Mesendoderm (in vitro differentiated cells): Measurements from ENCODE around the gene FBLN1.

Experiments used
- DNase-seq: peaks from one replicate; pipeline ENCODE4 v3.0.0; 2013
- H2AK5ac ChIP-seq: 2 replicates; pipeline ENCODE4 v1.6.1; 2013; ENCODE audit warnings: low read length, inconsistent platforms
- H2BK120ac ChIP-seq: 2 replicates; pipeline ENCODE4 v1.6.1; 2013; ENCODE audit warnings: low read depth, mild to moderate bottlenecking, low read length, moderate library complexity, mixed read lengths
- H2BK15ac ChIP-seq: replicated peaks from 2 replicates; pipeline ENCODE4 v1.6.1; 2013; ENCODE audit warnings: low read depth, mild to moderate bottlenecking, moderate library complexity
- H2BK5ac ChIP-seq: 2 replicates; pipeline ENCODE4 v1.6.1; 2013; ENCODE audit warnings: low read length, inconsistent platforms
- H3K18ac ChIP-seq: 2 replicates; pipeline ENCODE4 v1.6.1; 2013; ENCODE audit warnings: mild to moderate bottlenecking, low read length, mixed read lengths
- H3K23ac ChIP-seq: one replicate; pipeline ENCODE4 v1.6.1; 2013; ENCODE audit warnings: low read length
- H3K27ac ChIP-seq: 2 replicates; pipeline ENCODE4 v1.5.1; 2013; ENCODE audit warnings: low read depth, mild to moderate bottlenecking, inconsistent platforms, low read length, moderate library complexity
- H3K27me3 ChIP-seq: 2 replicates; pipeline ENCODE4 v1.6.1; 2013; ENCODE audit warnings: low read length, control low read depth, mild to moderate bottlenecking, inconsistent platforms; ENCODE audit not compliant: insufficient read depth, poor library complexity
- H3K36me3 ChIP-seq: 2 replicates; pipeline ENCODE4 v1.6.1; 2013; ENCODE audit warnings: low read length, inconsistent platforms; ENCODE audit not compliant: control insufficient read depth, insufficient read depth
- H3K4ac ChIP-seq: one replicate; pipeline ENCODE4 v1.6.1; 2013; ENCODE audit warnings: low read depth, mild to moderate bottlenecking, low read length, moderate library complexity
- H3K4me1 ChIP-seq: 2 replicates; pipeline ENCODE4 v1.6.1; 2013; ENCODE audit warnings: low read depth, low read length, inconsistent platforms; ENCODE audit not compliant: control insufficient read depth
- H3K4me2 ChIP-seq: 2 replicates; pipeline ENCODE4 v1.6.1; 2013; ENCODE audit warnings: low read length
- H3K4me3 ChIP-seq: 2 replicates; pipeline ENCODE4 v1.5.1; 2013; ENCODE audit warnings: mild to moderate bottlenecking, low read length
- H3K56ac ChIP-seq: one replicate; pipeline ENCODE4 v1.6.1; 2013; ENCODE audit warnings: low read length
- H3K79me1 ChIP-seq: 2 replicates; pipeline ENCODE4 v1.6.1; 2013; ENCODE audit warnings: low read length, inconsistent platforms
- H3K79me2 ChIP-seq: 2 replicates; pipeline ENCODE4 v1.6.1; 2013; ENCODE audit warnings: mild to moderate bottlenecking, low read length; ENCODE audit not compliant: control insufficient read depth, insufficient read depth
- H3K9ac ChIP-seq: 2 replicates; pipeline ENCODE4 v1.6.1; 2013; ENCODE audit warnings: low read length, inconsistent platforms
- H4K5ac ChIP-seq: one replicate; pipeline ENCODE4 v1.6.1; 2013; ENCODE audit warnings: low read length
- H4K8ac ChIP-seq: one replicate; pipeline ENCODE4 v1.6.1; 2013; ENCODE audit warnings: low read depth, mild to moderate bottlenecking, control low read depth, low read length, moderate library complexity
- WGBS: extraction: QIAGEN DNeasy Blood & Tissue Kit; methylation state at CpG from one replicate; pipeline ENCODE4 v1.1.7; 2013; ENCODE audit warnings: low lambda C conversion rate, missing lambda C conversion rate; ENCODE audit not compliant: insufficient coverage; ENCODE audit errors: extremely low coverage; 5-methylcytosine and 5-hydroxymethylcytosine counted together

FBLN1 gene

DNA sequence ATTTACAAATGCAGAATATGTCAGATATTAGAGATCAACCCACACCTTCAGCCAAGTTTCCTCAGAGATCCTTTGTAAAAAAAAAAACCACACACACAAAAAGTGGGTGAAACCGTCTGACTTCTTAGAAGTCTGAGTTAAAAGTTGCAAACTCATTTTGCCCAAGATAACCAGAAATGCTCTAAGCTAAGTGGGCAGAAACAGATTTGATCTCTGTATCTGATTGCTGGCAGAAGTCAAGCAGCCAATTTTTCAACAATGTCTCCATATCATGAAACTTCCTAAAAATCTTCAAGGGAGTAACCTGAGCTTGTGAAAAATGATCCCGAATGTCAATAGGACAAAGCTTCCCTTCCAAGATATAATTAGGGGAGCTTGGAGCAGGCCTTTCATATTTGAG lies 140.3 kb downstream of the FBLN1 start:
- DNase-seq = no peak
- H3K36me3 ChIP-seq = no peaks in the 10 kb centered on the region
- no peak overlapping the region for H3K18ac ChIP-seq
- no peak overlapping the region for H3K4me3 ChIP-seq
- no peak overlapping the region for H2BK120ac ChIP-seq
- H3K79me1 ChIP-seq = no peaks in the 10 kb centered on the region
- WGBS = no CpG with 5 or more reads among the region's 2 CpGs
- no peak overlapping the region for H2BK15ac ChIP-seq
- no peak overlapping the region for H2BK5ac ChIP-seq
- H3K56ac ChIP-seq = no peak overlapping the region
- no peak overlapping the region for H3K23ac ChIP-seq
- no peak overlapping the region for H3K4me2 ChIP-seq
- H3K27me3 ChIP-seq = no peaks in the 10 kb centered on the region
- H2AK5ac ChIP-seq = no peak overlapping the region
- H3K4me1 ChIP-seq = peaks cover 3% of the 10 kb centered on the region
- H3K4ac ChIP-seq = no peak overlapping the region
- no peak overlapping the region for H3K9ac ChIP-seq
- no peak overlapping the region for H3K27ac ChIP-seq
- no peaks in the 10 kb centered on the region for H3K79me2 ChIP-seq
- no peak overlapping the region for H4K8ac ChIP-seq
- H4K5ac ChIP-seq = no peak overlapping the region

DNA sequence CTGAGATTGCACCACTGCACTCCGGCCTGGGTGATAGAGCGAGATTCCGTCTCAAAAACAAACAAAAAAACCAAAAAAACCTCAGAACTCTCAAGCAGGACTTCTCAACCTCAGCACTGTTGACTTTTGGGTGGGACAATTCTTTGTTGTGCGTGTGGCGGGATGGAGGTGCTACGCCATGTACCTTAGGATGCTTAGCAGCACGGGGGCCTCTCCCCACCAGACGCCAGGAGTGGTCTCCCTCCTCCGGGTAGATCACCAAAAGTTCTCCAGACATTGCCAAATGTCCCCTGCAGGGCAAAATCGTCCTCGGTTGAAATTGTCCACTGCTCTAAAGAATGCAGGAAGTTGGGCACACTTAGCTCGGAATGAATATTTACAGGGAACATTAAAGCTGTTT lies 142.0 kb downstream of the FBLN1 start:
- Histone ChIP-seq H2BK15ac (no peak overlapping the region), H3K18ac (no peak overlapping the region), H3K9ac (no peak overlapping the region), H2AK5ac (no peak overlapping the region), H4K8ac (no peak overlapping the region), H3K4me3 (no peak overlapping the region), H3K4me1 (peaks cover 3% of the 10 kb centered on the region), H3K79me1 (no peaks in the 10 kb centered on the region), H3K27ac (no peak overlapping the region), H2BK5ac (no peak overlapping the region), H3K27me3 (no peaks in the 10 kb centered on the region), H3K56ac (no peak overlapping the region), H3K4ac (no peak overlapping the region), H2BK120ac (no peak overlapping the region), H4K5ac (no peak overlapping the region), H3K79me2 (no peaks in the 10 kb centered on the region), H3K4me2 (no peak overlapping the region), H3K36me3 (no peaks in the 10 kb centered on the region), H3K23ac (no peak overlapping the region)
- no CpG with 5 or more reads among the region's 12 CpGs for WGBS
- DNase-seq = no peak

DNA sequence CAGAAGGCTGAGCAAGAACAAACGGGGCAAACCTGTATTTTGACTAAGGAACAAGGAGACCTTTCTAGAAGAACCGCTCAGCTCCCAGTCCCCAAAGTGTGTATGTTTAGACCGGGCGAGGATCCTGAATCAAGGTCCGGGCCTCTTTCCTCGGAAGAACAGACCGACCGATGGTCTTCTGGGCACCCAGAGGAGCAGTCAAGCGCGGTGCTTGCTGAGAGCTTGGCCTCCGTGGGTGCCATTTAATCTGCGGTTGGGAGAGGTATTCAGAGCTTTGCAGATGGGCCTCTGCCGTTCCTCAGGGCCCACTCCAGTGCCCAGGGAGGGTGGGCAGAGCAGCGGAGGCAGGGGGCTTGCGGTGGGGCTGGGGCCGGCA lies 142.5 kb downstream of the FBLN1 start:
- Histone ChIP-seq H4K5ac (no peak overlapping the region), H3K18ac (no peak overlapping the region), H3K4me2 (peak overlapping the region; percentile 67), H2BK5ac (no peak overlapping the region), H2AK5ac (no peak overlapping the region), H3K36me3 (no peaks in the 10 kb centered on the region), H3K79me2 (no peaks in the 10 kb centered on the region), H2BK120ac (no peak overlapping the region), H3K23ac (no peak overlapping the region), H3K56ac (peak overlapping the region; percentile 76), H3K27ac (no peak overlapping the region), H2BK15ac (no peak overlapping the region), H3K4ac (no peak overlapping the region), H3K9ac (no peak overlapping the region), H3K4me1 (peaks cover 2% of the 10 kb centered on the region), H3K4me3 (no peak overlapping the region), H4K8ac (no peak overlapping the region), H3K27me3 (no peaks in the 10 kb centered on the region), H3K79me1 (no peaks in the 10 kb centered on the region)
- WGBS = no CpG with 5 or more reads among the region's 16 CpGs
- DNase-seq = no peak

DNA sequence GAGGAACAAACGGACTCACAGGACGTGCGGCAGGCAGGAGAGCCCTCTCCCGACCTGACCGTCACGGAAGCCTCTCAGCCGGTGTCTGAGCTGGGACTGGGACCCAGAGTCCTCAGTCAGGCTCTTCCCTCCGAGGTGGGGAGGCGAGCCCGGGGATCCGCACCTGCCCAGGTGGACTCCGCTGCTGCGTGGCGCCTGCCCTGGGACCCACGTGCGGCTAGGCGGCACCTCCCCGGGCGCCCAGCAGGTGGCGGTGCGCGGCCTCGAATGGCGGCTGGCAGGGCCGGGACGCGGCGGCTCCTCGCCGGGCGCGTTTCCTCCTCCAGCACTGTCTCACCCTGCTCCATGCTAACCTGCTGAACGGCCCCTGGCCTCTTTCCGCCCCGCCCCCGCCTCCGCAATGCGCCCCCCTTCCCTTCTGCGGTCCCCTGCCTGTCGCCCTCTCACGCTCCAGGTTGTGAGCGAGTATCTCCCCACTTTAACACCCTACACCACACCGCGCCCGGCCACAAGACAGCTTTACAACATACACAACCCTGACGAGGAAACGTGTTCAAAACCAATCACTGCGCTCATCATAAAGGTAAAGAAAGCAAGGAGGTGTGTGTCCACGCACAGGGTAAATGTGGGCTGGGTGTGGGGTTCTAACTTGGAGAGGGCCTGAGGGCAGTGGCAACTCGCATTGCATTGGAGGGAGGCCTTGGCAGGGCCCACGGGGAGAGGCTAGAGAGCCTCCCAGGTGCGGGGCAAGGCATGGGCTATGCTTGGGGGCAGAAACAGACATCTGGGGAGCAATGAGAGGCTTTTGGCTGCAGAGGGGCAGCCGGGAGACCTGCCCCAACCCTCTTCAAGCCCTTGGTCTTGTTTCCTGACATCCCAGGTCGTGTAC lies 143.1 kb downstream of the FBLN1 start:
- H3K18ac ChIP-seq = no peak overlapping the region
- H3K4me3 ChIP-seq = no peak overlapping the region
- no peak overlapping the region for H3K27ac ChIP-seq
- no peak overlapping the region for H2BK5ac ChIP-seq
- no peak overlapping the region for H2BK15ac ChIP-seq
- H3K23ac ChIP-seq = no peak overlapping the region
- peak overlapping the region; percentile 82 for H3K56ac ChIP-seq
- H3K27me3 ChIP-seq = no peaks in the 10 kb centered on the region
- peaks cover 2% of the 10 kb centered on the region for H3K4me1 ChIP-seq
- H3K4me2 ChIP-seq = peak overlapping the region; percentile 67
- no peak overlapping the region for H4K8ac ChIP-seq
- DNase-seq = peak; percentile 72
- H3K9ac ChIP-seq = peak overlapping the region; percentile 47
- H4K5ac ChIP-seq = no peak overlapping the region
- no CpG with 5 or more reads among the region's 54 CpGs for WGBS
- H3K4ac ChIP-seq = no peak overlapping the region
- H2BK120ac ChIP-seq = no peak overlapping the region
- no peaks in the 10 kb centered on the region for H3K36me3 ChIP-seq
- H2AK5ac ChIP-seq = no peak overlapping the region
- no peaks in the 10 kb centered on the region for H3K79me1 ChIP-seq
- H3K79me2 ChIP-seq = no peaks in the 10 kb centered on the region

DNA sequence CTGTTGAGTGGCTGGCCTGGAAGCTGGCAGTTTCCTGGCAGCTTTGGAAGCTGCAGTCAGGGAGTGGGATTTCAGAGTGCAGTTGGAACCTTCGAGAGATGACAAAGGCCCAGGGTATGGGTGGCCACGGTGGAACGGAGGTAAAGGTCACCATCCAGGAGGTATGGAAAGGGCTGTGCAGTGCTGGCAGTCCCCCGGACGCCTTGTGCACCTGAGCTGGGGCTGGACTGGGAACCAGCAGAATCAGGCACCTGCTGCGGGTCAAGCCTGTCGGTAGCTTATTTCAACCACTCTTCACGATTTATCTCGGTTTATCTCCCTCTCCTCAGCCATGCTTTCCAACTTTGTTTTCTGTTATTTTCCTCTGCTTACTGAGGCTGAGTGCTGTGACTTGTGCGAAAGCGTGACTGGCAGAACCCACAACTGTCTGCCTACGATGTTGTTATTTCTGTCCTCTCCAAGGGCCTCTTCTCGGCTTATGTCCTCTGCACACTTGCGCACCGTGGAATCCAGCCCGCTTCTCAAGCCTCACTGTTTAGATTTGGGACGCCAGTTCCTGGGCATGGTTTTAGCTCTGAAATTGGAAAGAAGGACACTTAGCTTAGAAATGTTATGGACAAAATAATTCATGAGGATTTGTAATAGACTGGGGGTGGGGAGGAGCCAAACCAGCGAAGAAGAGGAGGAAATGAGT lies 145.0 kb downstream of the FBLN1 start:
- Histone ChIP-seq H2BK15ac (no peak overlapping the region), H3K4me3 (no peak overlapping the region), H3K9ac (no peak overlapping the region), H4K8ac (no peak overlapping the region), H2BK120ac (no peak overlapping the region), H3K36me3 (no peaks in the 10 kb centered on the region), H3K23ac (no peak overlapping the region), H3K79me2 (no peaks in the 10 kb centered on the region), H3K56ac (no peak overlapping the region), H3K18ac (no peak overlapping the region), H3K4me1 (peaks cover 2% of the 10 kb centered on the region), H3K27ac (no peak overlapping the region), H3K27me3 (no peaks in the 10 kb centered on the region), H3K79me1 (no peaks in the 10 kb centered on the region), H2BK5ac (no peak overlapping the region), H3K4me2 (no peak overlapping the region), H4K5ac (no peak overlapping the region), H3K4ac (no peak overlapping the region), H2AK5ac (no peak overlapping the region)
- no CpG with 5 or more reads among the region's 18 CpGs for WGBS
- no peak for DNase-seq
